Measurements from ENCODE around the gene FOXA2. TPM values are rescaled to one million over a fixed set of nuclear protein-coding genes. Genes with fewer than 3 reads are reported as not detected.

FOXA2 gene
- total RNA-seq, 2 donors from 2014 or later: 0.49 TPM; not detected in 1

DNA sequence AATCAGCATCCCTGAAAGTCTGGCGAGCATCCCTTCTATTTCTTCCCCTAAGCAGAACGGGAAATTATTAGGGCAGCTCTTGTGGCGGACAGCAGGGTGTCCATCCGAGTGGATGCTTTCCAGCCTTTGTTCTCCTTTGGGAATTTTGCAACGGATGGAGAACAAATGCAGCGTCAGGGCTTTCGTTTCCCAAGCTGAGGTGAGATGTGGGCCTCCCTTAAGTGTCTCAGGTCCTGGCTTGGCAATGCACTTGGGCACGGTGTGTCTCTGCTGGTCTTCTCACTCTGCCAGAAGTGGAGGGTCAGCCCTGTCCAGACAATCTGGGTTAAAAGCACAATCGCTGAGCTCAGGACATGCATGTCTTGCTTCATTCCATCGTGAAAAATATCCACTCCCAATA is 43.5 kb downstream of the FOXA2 start:
- H3K9me3 ChIP-seq: no peaks in the 10 kb centered on the region
- H3K4me3 ChIP-seq: no peak overlapping the region
- DNase-seq (ENCODE audit: low spot score) (no peak), ATAC-seq (ENCODE audit: insufficient number of reproducible peaks, low FRiP score, low read depth) (no peak)
- H3K36me3 ChIP-seq: no peaks in the 10 kb centered on the region
- H3K27ac ChIP-seq: no peak overlapping the region
- TF ChIP-seq, protein P1, sequence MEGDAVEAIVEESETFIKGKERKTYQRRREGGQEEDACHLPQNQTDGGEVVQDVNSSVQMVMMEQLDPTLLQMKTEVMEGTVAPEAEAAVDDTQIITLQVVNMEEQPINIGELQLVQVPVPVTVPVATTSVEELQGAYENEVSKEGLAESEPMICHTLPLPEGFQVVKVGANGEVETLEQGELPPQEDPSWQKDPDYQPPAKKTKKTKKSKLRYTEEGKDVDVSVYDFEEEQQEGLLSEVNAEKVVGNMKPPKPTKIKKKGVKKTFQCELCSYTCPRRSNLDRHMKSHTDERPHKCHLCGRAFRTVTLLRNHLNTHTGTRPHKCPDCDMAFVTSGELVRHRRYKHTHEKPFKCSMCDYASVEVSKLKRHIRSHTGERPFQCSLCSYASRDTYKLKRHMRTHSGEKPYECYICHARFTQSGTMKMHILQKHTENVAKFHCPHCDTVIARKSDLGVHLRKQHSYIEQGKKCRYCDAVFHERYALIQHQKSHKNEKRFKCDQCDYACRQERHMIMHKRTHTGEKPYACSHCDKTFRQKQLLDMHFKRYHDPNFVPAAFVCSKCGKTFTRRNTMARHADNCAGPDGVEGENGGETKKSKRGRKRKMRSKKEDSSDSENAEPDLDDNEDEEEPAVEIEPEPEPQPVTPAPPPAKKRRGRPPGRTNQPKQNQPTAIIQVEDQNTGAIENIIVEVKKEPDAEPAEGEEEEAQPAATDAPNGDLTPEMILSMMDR (IDR thresholded peaks at IDR 0.05): no peak
- H3K27me3 ChIP-seq (replicated peaks; ENCODE audit: insufficient read depth): no peaks in the 10 kb centered on the region
- no peaks in the 10 kb centered on the region for H3K4me1 ChIP-seq (ENCODE audit: control insufficient read depth in 1 of 2, low read depth in 2 of 2)

DNA sequence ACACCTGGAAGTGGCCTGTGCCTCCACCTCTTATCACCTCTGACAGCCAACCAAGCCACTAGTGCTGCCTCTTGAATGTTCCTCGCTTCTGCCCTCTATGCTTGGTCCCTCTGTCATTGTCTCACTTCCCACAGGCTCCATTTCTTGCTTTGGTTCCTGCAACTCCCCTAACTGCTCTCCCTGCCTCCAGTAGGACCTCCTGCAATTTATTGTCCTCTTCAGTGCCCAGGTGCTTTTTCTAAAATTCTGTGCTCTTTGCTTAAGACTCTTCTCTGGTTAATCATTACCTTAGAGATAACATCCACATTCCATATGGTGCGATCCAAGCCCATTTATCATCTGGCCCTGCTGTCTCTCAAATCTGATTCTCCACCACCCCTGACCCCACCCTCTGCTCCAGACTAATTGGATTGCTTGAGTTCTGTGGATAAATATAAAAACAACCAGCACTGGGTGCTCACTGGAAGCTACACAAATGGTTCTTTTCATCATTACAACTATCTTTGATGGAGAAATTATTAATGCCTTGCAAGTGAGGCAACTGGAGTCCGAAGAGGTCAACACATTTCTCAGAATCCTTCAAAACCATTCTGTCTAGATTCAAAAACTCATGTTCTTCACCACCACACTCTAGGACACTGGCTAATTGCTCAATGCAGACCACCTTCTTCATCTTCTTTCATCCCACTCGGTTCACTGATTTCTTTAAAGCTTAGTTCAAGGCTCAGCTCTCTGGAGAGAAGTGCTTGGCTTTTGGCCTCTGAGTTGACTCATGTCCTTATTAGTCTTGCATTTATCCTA is 47.2 kb downstream of the FOXA2 start:
- TF ChIP-seq, protein P1 (IDR thresholded peaks at IDR 0.05): no peak
- DNase-seq (ENCODE audit: low spot score): no peak
- no peaks in the 10 kb centered on the region for H3K9me3 ChIP-seq
- no peak overlapping the region for H3K27ac ChIP-seq
- H3K36me3 ChIP-seq: no peaks in the 10 kb centered on the region
- H3K27me3 ChIP-seq (replicated peaks; ENCODE audit: insufficient read depth): no peaks in the 10 kb centered on the region
- ATAC-seq (ENCODE audit: insufficient number of reproducible peaks, low FRiP score, low read depth): no peak
- no peaks in the 10 kb centered on the region for H3K4me1 ChIP-seq (ENCODE audit: control insufficient read depth in 1 of 2, low read depth in 2 of 2)
- H3K4me3 ChIP-seq: no peak overlapping the region

DNA sequence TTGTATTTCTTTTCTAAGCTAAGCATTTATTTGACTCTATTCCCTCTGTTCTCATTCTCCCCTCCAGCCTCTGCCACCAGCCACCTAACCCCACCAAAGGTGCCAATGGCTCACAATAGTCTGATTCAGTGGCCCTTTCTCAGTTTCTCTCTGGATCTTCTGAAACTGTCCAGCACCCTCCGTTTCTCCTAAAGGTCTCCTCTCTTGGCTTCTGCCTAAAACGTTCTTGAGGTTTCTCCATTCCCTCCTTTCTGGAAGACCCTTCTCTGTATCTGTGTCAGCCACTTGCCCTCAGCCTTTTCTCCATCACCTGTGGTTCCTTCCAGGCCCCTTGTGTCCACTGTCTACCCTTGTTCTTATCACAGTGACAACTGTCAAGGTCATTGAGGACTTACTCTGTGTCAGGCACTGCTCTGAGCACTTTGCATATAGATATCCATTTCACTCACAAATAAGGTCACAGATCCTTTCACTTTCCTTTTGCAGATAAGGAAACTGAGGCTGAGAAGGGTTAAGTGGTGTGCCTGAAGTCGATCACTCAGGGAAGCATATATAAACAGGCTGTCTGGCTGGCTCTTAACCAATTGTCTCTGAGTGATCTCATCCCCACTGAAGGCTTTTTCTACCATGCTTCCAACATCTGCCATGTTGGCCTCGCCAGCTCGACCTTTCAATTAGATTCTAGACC is 48.1 kb downstream of the FOXA2 start:
- H3K4me3 ChIP-seq: no peak overlapping the region
- no peaks in the 10 kb centered on the region for H3K27me3 ChIP-seq (replicated peaks; ENCODE audit: insufficient read depth)
- no peaks in the 10 kb centered on the region for H3K9me3 ChIP-seq
- no peak overlapping the region for H3K27ac ChIP-seq
- no peak for ATAC-seq (ENCODE audit: insufficient number of reproducible peaks, low FRiP score, low read depth)
- H3K36me3 ChIP-seq: no peaks in the 10 kb centered on the region
- TF ChIP-seq, protein P1 (IDR thresholded peaks at IDR 0.05): no peak
- no peaks in the 10 kb centered on the region for H3K4me1 ChIP-seq (ENCODE audit: control insufficient read depth in 1 of 2, low read depth in 2 of 2)
- no peak for DNase-seq (ENCODE audit: low spot score)

DNA sequence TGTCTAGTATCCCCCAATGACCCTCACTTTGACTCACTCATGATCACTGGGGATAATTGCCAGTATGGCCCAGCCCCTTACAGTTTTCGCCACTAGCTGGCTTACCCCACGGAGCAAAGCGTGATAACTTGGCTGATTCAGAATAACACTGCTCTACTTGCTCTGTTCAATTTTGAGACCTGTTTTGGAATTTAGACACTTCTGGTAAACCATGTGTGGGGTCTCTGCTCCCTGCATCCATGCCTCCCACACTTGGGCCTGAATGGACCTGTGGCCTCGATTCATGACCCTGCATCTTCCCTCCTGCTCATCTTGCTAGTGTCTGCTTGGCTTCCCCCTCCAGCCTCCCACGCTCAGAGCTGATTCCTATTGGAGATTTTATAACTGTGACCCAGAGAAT is 48.9 kb downstream of the FOXA2 start:
- Histone ChIP-seq H3K4me1 (ENCODE audit: control insufficient read depth in 1 of 2, low read depth in 2 of 2) (no peaks in the 10 kb centered on the region), H3K4me3 (no peak overlapping the region), H3K36me3 (no peaks in the 10 kb centered on the region), H3K27me3 (replicated peaks; ENCODE audit: insufficient read depth) (no peaks in the 10 kb centered on the region), H3K27ac (no peak overlapping the region), H3K9me3 (no peaks in the 10 kb centered on the region)
- no peak for ATAC-seq (ENCODE audit: insufficient number of reproducible peaks, low FRiP score, low read depth)
- no peak for DNase-seq (ENCODE audit: low spot score)
- TF ChIP-seq, protein P1 (IDR thresholded peaks at IDR 0.05): no peak

Data from thoracic aorta (tissue), 2 donors.